ENCODE measurements around the gene RAPGEF1.

DNA sequence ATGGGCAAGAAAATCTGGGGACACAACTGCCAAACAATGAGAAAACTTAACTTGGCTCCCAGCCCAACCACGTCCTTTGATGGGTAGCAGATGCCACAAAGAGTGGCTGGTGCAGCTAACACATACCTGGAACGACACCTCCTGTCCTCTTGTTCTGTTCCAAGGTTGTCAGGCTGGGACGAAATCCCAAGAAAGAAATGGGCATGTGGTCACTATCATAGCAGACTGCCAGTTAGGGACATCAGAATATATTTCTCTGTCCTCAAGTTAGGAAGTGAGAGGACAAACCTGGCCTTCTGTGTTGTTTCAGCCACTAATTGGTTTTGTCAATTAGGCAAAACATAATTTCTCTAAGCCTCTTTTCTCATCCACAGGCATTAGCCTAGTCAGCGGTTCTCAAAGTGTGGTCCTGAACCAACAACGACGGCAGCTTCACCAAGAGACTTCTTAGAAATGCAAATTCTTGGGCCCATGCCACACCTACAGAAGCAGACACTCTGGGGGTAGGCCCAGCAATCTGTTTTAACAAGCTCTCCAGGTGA is 63.4 kb downstream of the RAPGEF1 start:
- TF ChIP-seq, protein P1, sequence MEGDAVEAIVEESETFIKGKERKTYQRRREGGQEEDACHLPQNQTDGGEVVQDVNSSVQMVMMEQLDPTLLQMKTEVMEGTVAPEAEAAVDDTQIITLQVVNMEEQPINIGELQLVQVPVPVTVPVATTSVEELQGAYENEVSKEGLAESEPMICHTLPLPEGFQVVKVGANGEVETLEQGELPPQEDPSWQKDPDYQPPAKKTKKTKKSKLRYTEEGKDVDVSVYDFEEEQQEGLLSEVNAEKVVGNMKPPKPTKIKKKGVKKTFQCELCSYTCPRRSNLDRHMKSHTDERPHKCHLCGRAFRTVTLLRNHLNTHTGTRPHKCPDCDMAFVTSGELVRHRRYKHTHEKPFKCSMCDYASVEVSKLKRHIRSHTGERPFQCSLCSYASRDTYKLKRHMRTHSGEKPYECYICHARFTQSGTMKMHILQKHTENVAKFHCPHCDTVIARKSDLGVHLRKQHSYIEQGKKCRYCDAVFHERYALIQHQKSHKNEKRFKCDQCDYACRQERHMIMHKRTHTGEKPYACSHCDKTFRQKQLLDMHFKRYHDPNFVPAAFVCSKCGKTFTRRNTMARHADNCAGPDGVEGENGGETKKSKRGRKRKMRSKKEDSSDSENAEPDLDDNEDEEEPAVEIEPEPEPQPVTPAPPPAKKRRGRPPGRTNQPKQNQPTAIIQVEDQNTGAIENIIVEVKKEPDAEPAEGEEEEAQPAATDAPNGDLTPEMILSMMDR (IDR thresholded peaks at IDR 0.05): no peak
- no peak for TF ChIP-seq POLR2A (IDR thresholded peaks at IDR 0.05)
